Measurements from ENCODE around the gene MLST8.

MLST8 gene, protein sequence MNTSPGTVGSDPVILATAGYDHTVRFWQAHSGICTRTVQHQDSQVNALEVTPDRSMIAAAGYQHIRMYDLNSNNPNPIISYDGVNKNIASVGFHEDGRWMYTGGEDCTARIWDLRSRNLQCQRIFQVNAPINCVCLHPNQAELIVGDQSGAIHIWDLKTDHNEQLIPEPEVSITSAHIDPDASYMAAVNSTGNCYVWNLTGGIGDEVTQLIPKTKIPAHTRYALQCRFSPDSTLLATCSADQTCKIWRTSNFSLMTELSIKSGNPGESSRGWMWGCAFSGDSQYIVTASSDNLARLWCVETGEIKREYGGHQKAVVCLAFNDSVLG

DNA sequence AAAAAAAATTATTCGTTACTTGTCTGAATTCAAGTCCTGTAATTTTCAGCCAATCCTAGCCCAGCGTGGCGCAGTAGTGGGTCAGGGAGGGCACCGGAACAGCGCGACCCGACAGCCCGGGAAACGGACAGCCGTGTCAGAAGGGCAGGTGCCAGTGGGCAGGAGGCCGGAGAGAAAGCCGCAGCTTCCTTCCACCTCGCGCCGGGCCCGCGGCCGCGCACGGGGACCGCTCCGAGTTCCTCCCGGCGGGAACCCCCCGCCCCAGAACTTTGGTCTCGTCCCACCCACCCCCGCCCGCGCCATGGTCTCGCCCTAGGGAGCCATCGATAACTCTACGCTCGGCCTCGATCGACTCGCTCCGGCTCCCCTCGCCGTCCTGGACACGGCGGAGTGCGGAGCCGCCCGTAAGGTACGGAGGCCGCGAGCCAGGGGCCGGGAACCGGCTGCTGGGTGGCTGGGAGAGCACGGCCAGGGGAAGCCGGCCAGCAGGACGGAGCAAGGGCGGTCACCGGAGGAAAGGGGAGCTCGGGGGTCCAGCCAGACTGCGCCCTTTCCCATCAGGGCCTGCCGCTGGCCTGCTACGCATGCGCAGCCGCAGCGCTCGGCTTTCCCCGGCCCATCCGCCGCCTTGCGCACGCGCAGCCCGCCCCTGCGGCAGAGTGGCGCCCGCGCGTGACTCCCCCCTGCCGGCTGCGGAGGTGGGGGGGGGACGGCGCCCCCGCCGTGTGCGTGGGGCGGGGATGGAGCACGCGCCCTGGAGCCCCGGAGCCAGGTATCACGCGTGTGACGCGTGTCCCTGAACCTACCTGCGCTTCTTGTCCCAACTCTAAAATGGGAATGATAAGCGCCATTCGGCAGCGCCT, at the start of gene MLST8:
Gene MLST8, plus strand, starts transcription at position 351 of the 863 bp plus-strand sequence. CDS start 632 bp downstream, outside the sequence.
- DNase-seq, result peak; percentile 92

DNA sequence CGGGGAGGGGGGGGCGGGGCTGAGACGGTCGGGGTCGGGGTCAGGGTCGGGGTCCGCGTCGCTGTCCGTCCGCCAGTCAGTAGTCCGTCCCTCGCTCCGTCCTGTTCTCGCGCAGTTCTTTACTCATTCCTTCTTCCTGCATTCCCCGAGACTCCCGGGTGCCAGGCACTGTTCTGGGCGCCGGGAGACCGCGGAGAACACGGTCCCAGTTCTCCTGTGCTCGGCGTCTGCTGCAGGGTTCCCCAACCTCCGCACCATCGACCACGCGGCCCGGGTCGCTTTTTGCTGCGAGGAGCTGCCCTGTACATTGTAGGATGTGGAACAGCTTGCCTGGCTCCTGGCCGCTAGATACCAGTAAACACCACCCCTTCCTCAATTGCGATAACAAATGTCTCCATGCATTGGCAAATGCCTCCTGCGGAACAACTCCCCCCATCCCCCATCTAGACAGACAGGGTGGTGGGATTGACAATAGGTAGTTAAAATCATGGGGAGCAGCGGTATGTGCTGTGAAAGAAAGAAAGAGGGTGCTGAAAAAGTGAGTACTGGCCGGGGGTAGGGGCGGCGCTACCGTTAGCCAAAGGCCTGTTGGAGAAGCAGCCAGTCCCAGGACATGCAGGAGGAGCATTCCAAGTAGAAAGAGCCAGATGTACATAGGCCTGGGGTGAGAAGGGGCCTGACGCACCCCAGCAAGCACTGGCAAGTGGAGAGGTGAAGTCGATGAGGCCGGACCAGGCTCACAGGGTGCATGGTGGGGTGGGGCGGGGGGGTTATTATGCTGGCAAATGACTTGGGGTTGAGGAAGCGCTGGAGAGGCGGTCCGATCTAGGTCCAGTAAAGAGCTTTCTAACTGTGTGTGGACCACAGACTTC, 49.0 kb upstream of the MLST8 start:
- DNase-seq, result peak; percentile 35

DNA sequence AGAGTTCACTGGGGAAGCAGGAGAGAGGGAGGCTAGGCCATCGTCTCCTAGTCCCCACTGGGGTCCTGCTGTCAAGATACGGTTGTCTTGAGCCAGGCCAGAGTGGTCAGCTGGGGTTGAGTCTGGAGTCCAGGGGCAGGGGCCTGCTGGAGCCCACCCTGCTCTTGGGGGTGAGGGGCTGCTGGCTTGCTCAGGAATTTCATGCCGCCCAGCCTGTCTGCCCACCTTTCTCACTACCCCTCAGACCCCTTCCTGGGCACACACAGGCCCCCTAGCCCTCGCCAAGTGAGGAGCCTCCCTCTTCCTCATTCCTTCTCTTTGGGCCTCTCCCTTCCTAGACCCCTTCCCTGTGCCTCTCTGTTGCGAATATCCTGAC, 48.4 kb upstream of the MLST8 start:
- no peak for DNase-seq

DNA sequence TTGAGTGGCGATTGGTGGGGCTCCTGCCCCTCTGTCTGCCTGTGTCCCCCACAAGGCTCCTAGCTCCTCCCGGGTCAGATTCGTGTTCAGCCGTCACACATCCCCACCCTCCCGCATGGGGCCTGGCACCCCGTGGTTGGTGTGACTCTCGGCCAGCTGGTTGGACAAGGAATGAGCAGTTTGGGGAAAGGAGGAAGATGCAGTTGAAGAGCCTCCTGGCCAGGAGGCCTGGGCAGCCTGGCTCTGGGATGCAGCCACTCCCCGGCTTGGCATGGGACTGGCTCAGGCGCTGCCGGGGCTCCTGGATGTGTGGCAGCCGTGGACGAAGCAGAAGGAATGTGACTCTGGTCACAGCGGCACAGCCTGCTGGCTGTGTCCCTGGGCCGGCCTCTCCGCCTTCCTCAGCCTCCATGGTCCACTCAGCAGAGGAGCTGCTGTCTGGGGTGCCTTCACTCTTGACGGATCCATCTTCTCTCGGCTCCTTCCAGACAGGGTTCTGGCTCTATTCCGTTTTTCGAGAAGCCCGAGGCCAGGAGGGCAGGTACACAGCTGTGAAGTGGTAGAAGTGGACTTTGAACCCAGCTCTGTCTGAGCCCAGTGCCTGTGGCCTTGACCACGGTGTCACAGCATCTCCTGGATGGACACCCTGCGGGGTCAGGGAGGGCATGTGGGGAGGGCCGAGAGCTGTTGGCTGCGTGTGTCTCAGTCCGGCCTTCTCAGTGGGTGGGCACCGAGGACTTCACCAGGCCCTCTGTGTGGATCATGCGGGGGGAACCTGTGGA, 47.6 kb upstream of the MLST8 start:
- no peak for DNase-seq

DNA sequence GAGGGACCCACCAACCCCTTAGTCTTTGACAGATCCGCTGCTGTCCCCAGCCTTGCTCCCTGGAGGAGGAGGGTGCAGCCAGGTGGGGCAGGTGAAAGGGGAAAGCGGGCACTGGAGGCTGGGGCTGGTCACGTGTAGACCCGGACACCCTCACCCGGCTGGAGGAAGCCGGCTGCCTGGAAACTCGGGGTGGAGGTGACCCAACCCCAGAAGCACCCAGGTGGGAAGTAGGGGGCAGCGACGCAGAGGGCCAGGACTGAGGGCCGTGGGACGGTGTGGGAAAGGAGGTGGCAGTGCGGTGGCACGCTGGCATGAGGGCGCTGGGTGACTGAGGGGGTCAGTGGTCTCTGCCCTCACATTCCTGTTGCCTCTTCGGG, 47.0 kb upstream of the MLST8 start:
- DNase-seq, result no peak

DNA sequence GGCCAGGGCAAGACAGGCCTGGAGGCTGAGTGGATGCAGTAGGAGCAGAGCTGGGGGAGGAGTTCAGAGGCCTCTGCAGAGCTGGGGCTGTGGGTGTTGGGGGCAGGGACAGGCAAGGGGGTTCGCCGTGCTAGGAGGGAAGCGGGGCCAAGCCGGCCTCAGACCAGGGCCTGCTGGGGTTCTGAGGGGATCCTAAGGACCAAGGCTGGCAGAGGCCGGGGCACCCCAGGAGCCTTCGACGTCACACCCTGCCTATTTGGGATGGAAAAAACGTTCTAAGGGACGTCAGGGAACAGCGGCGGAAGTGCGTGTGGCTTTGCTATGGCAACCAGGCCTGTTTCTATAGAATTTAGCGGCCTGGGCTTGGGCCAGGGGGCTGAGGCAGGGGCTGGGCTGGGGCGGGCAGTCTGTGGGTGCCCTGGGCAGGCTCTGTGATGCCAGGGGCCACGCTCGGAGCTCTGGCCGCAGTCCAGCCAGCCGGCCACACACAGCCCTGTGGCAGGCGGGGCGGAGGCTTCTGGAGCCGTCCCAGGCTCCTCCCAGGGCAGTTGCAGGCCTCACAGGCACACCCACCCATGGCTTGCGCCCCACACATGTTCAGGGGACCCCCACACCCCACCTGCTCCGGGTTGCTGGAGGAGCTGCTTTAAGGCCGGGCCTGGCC, 45.9 kb upstream of the MLST8 start:
- no peak for DNase-seq

DNA sequence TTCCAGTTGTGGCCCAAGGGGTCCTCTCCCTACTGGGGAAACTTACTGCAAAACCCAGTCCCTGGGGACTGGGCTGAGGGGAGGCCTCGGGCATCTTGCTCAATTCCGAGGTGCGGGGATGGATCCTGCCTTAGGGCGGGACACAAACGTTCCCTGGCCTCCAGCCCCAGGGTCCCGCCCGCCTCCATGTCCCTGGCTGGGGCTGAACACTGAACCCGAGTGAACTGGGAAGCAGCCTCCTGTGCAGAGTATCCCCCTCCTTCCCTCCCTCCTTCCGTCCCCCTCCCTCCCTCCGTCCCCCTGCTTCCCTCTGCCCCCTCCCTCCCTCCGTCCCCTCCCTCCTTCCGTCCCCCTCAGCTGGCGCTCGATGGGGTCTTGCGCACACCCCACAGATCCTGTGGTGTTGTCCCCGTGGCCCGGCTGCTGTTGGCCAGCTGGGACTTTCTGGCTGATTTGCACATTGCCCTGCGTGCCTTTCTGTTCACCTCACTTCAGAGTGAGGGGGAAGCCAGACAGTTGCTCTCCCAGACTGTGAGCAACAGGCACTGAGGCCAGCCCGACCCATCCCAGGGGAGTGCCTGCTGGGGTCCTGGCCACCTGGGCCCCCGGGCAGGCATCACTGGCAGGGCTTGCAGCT, 44.2 kb upstream of the MLST8 start:
- no peak for DNase-seq

DNA sequence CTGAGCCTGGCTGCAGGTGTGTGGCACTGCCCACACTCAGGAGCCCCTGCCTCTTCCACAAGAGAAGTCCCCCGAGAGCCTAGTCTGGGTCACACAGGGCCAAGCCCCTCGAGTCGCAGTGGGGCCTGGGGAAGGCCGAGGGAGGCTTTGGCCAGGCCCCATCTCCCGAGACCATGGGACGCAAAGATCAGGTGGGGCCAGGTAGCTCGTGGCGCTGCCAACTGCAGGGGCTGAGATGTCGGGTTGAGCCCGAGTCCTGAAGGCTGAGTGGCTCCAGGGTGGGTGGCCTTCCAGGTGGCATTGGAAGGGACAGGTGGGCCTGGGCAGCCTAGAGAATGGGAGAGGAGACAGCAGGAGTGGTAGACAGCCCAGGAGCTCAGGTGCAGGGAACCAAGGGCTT, 43.3 kb upstream of the MLST8 start:
- DNase-seq, result no peak

DNA sequence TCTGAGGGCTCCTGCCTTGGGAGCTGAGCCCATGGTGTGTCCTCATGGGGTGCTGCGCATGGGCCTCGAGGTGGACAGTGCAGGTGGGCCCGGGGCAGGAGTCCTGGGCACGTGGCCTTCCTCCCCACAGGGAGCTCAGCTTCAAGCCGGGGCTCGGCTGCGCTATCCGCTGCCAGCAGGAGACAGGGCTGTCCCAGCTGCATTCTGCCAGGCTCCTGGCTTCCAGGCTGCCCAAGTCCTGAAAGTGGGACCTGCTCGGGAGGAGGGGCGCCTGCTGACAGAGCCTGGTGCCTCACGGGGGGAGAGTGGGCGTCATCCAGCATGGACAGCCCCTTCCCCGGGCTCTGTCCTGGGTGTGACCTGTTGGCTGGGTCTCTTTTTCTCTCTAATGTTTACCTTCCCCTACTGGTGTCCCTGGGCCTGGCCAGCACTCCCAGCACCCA, 42.6 kb upstream of the MLST8 start:
- DNase-seq, result no peak

DNA sequence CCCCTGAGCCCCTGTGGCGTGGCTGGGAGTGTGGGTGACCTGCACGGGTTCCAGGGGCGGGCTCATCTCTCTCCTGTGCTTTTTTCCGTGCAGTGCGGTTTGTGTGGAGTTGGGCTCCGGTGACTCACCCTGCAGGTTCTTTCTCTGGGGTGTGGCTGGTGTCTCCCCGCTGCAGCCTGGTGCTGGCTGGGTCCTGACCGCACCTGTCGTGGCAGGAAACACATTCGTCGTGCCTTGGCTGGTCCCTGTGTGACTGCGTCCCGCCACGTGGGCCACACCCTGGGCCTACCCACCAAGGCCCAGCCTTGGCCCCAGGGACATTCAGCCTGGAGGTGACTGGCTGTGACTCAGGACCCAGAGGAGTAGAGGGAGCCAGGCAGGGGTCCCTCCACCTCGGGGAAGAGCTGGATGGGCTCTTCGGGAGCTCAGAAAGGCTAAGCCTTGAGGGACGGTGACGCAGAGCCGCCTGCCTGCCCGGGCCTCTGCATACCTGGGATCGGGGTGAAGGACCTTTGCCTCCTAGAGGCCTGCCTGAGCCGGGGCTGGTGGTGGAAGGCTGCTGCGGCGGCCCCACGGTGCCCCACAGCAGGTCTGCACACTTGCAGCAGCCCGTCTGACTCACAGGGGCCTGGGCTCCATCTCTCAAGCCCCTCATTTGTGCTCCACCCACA, 41.9 kb upstream of the MLST8 start:
- DNase-seq, result no peak

DNA sequence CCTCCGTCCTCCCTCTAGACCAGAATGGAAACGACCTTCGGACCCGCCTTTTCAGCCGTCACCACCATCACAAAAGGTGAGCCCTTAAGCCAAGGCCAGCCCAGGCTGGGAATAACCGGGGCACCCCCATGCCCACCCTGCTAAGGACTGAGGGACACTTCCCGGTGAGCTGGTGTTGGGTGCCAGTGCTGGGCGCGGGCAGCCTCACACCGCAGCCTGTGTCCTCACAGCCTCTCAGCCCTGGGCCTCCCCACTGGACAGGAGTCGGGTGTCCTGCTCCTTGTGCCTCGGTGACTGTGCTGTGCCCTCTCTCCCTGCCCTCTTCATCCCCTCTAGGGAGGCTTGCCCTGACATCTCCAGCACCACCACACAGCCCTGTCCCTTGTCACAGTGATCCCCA, 39.4 kb upstream of the MLST8 start:
- DNase-seq, result no peak

DNA sequence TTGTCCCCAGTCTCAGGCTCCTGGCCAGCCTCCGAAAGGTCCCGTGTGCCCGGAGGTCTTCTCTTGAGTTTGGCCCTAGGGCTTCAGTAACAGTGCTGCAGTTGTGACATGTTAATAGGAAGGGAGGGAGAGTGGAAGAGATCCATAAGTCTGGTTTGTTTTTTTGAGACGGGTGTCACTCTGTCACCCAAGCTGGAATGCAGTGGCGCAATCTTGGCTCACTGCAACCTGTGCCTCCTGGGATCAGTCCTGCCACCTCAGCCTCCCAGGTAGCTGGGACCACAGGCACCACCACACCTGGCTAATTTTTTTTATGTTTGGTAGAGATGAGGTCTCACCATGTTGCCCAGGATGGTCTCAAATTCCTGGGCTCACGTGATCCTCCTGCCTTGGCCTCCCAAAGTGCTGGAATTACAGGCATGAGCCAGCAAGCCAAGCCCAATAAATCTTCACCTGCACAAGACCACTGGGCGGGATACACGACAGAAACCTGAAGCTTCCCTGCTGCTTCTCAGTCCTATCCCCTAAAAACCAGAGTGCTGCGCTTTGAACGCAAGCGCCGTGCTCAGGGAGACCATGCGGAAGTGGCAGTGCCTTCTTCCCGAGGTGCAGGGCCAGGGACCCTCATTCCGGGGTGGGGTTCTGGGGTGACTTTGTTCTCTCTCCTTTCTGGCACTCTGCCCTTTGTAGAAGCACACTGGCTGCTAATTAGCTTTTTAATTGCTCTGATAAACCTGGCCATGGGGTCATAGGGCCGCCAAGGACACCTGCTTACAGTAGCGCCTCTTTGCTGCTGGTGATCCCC, 38.8 kb upstream of the MLST8 start:
- no peak for DNase-seq

DNA sequence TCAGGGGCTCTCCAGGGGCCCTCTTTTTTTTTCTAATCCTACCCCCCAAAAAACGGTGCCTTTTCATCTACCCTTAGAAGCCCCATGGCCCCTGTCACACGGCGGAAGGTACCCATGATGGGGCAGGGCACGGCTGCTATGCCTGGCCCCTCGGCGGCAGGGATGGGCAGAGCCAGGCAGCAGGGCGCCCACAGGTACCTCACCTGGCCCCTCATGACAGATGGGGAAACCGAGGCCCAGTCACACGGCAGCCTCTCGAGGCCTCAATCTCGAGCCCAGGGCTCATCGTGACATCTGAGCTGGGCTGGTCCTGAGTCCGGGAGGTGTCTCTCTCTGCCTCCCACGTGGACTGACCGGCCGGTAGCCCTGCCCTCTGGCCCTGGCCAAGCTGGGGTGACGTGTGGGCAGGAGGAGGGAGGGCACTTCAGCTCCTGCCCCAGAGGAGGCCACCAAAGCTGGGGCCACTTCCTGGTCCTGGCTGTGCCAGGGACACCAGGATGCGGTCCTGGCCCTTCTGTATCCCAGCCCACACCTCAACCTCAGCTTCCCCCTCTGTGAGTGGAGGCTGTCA, 38.1 kb upstream of the MLST8 start:
- DNase-seq, result no peak

DNA sequence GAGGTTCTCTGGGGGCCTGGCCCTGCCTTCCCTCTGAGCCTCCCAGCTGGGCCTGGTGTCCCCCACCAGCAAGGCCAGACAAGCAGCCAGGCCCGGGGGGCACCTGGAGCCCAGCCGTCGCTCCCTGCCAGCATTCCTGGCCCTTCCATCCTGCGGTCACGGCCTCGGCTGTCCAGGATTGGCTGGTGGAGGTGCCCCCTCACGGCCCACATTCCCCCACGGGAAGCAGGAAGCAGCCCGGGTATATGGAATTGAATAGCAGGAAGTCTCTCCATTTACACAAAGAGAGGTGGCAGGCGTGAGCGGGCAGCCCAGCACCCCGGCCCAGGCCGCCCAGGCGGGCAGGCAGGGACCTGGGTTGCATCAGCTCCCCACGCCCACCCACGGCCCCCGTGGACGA, 35.2 kb upstream of the MLST8 start:
- DNase-seq, result no peak

DNA sequence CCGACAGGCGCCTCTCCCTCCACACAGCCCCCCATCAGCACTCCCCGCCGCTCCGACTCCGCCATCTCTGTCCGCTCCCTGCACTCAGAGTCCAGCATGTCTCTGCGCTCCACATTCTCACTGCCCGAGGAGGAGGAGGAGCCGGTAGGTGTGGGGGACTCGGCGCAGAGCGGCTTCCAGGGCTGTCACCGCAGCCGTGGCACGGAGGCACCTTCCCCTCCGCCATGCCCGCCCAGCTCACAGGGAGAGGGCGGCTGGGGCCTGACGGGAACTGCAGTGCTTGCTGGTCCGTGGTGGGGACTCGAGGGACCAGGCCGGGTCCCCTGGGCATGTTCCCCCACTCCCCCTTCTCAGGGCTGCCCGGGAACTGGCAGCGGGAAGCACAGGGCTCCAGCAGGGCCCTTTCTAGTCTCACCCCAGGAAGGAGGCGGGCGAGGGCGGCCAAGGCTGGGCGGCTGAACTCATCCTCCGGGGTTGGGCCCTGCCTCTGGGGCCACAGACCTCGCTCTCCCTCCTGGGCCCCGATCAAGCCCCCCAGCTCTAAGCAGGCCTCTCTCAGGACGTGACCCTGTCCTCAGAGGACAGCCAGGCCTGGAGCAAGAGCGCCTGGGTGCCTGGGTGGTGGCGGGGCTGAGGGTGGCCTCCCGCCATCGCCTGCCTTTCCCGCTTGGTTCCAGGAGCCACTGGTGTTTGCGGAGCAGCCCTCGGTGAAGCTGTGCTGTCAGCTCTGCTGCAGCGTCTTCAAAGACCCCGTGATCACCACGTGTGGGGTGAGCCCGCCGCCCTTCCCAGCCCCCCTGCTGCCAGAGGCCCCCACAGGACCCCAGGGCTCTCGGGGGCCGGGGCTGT, 34.4 kb upstream of the MLST8 start:
- no peak for DNase-seq

DNA sequence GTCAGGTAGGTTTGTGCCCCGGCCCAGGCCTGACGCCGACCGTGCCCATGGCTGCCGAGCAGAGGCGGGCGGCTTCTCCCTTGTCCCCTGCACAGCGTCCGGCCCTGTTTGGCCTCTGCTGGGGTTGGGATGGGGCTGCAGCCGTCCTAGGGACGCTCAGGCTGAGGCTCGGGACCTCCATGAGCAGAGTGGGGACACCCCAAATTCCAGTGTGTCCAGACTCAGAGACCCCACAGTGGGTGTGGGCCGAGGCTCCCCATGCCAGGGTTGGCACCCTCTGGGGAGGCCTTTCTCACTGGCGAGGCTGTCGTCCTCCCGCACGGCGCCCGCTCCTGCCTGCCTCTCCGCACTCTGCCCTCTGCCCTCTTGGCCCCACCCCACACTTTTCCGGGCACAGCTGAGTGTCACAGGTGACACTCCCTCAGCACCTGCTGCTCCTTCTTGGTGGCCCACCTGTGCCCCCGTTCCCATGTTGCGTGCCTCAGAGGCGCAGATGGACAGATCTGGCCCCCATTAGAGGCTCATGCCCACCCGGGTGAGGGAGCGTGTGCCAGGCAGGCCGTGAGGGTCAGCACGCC, 33.6 kb upstream of the MLST8 start:
- DNase-seq, result no peak

DNA sequence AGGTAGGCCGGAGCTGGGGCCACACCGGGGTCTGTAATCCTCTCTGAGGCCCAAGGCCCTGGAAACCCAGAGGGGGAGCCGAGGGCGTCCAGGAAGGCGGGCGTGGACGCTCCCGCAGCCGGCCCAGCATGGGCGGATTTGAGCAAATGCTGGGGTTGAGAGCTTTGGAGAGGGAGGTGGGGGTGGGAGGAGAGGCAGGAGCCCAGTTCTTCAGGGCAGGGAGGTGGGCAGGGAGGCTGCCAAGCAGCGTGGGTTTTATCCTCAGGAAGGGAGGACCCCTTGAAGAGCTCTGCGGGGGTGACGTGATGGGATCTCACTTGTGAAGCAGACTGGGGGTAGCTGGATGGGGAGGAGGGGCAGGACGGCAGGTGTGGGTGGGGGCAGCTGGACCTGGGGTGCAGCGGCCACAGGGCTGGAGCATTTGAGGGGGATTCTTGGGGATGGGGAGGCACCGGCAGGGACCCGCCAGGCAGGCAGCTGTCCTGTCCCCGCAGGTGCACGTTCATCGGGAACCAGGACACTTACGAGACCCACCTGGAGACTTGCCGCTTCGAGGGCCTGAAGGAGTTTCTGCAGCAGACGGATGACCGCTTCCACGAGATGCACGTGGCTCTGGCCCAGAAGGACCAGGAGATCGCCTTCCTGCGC, 32.4 kb upstream of the MLST8 start:
- DNase-seq, result no peak

DNA sequence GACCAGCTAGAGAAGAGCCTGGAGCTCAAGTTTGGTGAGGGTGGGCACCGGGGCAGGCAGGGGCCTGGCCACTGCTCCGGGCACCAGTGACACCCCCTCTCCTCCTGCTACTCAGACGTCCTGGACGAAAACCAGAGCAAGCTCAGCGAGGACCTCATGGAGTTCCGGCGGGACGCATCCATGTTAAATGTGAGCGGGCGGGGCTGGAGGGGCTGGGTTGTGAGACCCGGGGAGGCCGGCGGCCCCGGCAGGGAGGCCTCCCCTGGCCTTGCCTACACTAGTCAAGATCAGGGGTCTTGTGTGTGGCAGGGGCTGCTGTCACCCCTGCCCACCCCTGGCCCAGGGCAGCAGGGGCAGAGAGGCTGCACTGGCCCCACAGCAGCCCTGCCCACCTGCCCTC, 31.9 kb upstream of the MLST8 start:
- DNase-seq, result no peak

All from NCI-H82 (cell line).